Measurements from ENCODE around the gene ALDH18A1.
A peak's percentile ranks its signal among the peaks of the same experiment; 100 is the strongest.
"Not testable (repeated sequence)": the region's sequence is repeated elsewhere in the genome, so short reads cannot be mapped to it uniquely, and the experiment has no call there.

The ALDH18A1 gene

DNA sequence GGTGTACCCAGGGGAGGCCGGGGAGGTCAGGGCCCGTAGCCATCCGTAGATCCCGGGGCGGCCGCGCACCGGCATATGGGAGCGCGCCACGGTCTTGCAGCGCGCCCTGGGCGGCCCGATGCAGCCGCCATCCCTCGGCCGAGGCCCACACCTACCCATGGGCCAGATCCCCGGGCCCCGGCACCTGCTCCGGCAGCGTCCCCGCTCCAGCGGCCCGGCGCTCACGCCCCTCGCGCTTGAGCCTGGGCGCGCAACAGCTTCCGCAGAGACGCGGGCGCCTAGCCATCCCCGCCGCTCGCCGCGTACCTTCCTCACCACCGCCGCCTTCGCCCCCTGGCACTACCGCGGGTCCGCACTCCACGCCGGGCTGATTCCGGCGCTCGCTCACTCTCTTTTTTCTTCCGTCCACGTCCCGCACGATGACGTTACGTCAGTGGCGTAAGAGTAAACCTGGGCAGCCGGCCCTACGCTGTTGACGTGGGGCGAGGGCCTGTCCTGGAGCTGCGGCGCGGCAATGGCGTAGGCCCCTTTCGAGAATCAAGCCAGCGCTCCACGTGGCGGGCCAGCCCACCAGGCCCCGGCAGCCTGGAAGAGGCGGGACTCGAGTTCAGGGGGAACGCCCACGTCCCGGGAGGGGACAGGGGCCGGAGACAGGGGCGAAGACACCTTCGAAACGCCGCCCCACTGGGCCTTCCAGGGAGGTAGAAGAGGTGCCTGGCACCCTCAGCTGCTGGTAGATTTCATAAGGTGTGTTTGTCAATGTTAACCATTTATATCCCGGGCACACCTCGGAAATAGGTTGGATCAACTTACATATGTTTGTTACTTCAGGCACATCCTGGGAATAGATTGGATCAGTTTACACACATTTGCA is at the start of gene ALDH18A1:
ALDH18A1 (minus strand) TSS at position 421 of the 874 bp plus-strand sequence. CDS start 3,334 bp downstream, outside the sequence.
- DNase-seq (ENCODE audit: low read depth, low spot score), result peak; percentile 63

DNA sequence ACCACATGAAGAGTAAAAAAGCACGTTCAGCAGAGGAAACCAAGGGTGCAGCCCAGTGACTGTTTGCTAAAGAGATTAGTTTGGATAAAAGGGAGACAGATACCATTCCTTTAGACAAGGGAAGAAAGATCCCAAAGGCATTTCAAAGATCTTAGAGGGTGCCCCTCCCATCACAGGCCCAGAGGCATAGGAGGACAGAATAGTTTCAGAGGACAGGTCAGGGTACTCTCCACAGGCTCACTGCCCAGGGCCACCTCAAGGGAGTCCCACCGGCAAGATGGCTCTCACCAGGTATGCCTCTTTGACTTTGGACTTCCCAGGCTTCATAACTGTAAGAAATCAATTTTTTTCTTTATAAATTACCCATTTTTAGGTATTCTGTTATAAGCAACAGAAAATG is 41.9 kb upstream of the ALDH18A1 start:
- DNase-seq (ENCODE audit: low read depth, low spot score), result no peak

DNA sequence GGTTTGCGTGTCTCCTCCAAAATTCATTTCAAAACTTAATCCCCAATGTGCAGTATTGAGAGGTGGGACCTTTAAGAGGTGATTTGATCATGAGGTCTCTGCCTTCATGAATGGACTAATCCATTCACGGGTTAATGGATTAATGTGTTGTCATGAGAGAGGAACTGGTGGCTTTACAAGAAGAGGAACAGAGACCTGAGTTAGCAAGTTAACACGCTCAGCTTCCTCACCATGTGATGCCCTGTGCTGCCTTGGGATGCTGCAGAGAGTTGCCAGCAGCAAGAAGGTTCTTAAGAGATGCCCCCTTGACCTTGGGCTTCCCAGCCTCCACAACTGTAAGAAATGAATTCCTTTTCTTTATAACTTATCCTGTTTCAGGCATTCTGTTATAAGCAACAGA is 40.9 kb upstream of the ALDH18A1 start:
- no peak for DNase-seq (ENCODE audit: low read depth, low spot score)

DNA sequence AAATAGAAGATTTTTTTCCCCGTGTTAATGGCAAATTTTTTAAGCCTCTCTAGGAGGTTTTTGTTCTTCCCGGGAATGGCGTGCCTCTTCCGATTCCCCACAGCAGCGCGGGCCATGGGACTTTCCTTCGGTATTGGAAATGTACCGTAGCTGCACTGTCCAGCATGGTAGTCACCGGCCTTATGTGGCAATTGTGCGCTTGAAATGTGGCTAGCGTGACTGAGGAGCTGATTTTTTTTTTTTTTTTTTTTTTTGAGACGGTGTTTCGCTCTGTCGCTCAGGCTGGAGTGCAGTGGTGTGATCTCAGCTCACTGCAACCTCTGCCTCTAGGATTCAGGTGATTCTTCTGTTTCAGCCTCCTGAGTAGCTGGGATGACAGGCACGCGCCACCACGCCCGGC is 38.2 kb upstream of the ALDH18A1 start:
- DNase-seq (ENCODE audit: low read depth, low spot score), result no peak

DNA sequence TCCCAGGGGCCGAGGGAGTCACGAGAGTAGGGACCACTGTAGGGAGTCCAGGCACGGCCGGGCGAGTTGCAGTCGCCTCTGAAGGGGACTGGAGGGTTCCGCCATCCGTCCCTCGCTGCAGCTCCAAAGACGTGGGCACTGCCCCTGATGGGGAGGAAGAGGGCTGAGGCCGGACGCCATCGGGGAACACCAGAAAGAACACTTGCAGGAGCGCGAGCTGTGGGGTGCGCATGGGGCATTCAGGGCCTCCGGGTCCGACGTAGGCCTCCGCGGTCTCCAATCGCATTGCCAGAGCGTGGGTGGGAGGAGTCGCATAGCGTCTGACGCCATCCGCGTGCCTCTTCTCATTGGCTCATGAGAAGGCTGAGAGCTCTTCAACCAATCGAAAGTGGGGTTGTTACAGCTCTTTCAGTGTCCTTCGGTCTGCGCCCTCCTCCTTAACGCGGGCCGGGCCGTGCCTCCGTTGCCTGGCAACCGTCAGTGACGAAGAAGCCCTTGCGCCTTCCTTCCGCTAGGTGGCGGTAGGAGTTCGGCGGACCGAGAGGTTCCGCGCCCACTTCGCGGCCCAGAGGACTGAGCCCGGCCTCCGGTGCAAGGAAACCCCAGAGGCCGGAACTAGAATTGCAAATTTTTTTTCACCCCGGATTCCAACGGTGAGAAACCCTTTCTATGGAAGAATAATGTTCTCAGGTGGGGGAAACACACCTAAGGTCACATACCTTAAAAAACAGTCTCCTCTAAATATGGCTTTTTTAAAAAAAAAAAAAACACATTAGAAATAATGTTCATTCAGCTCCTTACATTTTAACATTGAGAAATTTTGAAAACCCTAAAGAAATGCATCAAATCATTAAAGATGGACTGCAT is 37.4 kb upstream of the ALDH18A1 start, which contains the start of gene TCTN3:
TCTN3 (minus strand) TSS at position 260 of the 867 bp plus-strand sequence; CDS start at position 232, 28 bp downstream.
- DNase-seq (ENCODE audit: low read depth, low spot score), result peak; percentile 99

DNA sequence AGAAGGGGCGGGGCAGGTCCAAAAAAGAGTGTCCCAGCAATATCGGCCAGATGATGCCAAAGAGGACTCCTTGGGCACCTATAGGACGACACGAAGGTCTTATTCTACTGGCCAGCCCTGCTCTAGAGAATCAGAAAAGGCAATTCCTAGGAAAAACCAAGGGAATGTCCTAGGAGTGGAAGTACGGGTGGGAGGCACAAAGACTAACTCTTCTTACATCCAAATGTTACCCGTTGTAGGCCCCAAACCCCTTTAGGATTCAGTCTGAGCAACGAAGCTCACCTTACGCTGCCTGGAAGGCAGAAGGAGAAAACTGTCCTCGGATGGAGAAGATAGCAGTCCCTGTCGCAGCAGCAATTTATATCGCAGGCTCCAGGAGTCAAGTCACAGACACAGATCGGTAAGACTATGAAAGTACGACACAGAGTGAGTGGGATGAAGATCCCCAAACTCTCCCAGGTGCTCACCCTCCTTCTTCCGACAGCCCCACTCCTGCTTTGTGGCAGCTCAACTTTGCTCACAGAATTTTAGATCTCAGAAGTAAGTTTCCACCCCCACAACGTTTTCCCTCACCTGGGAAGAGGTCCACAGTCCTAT is 36.7 kb upstream of the ALDH18A1 start:
- no peak for DNase-seq (ENCODE audit: low read depth, low spot score)

DNA sequence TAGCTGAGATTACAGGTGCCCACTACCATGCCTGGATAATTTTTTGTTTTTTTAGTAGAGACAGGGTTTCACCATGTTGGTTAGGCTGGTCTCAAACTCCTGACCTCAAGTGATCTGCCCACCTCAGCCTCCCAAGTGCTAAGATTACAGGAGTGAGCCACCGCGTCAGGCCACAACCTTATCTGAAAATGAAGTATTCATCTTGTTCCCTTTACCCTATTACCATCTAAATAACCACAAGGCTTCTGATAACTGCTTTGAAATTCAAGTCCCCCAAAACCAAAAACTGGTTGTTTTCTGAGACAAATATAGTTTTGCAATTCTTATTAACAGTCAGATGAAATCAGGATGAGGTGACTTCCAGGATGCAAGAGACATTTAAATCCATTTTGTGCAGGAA is 34.8 kb upstream of the ALDH18A1 start:
- no peak for DNase-seq (ENCODE audit: low read depth, low spot score)

DNA sequence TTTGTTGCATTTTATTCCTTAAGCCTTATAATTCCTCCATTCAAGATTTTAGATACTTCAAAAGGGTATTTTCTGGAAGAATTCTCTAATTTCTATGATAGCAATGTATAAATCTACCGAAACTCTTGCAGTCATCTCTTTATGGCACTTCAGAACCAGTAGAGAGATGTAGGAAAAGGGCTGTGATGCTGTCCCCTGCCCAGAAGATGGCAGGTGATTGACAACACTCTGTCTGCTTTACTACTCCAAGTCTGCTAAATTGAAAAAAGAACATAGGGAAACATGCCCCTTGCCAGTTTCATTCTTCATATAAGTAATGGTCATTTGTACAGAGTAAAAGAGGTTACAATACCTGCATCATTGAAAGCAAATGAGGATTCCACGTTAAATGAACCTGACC is 32.1 kb upstream of the ALDH18A1 start:
- DNase-seq (ENCODE audit: low read depth, low spot score), result no peak

DNA sequence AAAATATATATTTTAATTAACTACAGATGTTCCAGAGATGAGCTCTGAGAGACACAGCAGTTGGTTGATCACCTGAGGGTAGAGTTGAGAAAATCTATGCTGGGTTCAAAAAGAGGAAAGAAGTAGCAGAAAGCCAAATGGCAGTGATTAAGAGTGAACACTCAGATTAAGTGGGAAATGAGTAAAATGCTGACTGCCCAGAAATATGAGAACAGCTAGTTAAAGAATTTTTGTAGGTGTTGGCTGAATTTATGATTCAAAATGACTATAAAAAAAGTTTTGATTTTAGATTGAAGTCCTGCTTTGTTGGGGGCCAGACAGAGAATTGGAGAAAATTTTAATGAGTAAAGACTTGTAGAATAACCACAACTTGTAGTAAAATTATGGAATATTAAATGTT is 27.5 kb upstream of the ALDH18A1 start:
- DNase-seq (ENCODE audit: low read depth, low spot score), result no peak

DNA sequence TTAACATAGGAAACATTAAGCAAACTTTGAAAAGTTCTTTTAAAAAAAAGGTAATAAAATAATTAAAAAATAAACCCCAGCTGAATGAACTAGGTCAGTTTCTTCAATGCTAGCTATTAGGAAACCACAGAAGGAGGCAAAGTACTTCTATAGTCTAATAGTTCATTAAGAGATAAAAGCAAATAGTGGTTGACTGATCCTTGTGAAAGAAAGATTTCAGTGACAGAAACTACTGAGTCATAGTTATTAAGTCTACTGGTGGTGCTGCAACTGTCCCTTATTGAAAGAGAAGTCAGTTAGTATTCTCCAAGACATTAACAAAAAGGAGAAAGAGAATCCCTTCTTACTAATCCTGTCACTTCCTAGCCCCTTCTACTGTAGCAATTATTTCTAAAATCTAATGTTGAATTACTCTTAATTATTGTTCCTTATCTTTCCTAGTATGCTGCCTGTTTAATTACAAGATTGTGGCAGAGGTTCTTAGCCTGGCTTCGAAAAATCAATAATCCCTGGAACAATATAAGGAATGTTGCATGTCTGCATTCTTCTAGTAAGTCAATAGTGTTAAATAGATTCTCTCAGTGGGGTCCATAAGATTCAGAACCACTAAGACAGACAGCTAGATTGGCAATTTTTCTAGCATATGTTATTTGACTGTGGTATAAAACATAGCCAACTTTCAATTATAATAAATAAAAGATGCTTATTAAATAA is 19.0 kb upstream of the ALDH18A1 start:
- no peak for DNase-seq (ENCODE audit: low read depth, low spot score)

DNA sequence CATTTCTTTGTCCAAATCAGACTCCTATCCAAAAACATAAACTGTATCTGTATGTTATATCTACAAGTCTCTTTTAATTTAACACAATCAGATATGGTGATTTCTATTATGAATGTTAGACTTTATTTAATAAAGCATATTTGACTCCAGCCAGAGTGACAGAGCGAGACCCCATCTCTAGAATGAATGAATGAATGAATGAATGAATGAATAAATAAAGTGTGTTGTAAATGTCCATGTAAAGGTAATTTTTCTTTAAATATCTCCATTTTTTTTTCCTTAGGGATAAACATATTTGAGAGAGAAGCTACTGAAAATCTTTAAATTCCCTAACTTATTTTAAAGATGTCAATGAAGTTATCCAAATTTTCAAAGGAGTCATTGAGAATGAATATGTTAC is 18.1 kb upstream of the ALDH18A1 start:
- DNase-seq (ENCODE audit: low read depth, low spot score), result no peak

DNA sequence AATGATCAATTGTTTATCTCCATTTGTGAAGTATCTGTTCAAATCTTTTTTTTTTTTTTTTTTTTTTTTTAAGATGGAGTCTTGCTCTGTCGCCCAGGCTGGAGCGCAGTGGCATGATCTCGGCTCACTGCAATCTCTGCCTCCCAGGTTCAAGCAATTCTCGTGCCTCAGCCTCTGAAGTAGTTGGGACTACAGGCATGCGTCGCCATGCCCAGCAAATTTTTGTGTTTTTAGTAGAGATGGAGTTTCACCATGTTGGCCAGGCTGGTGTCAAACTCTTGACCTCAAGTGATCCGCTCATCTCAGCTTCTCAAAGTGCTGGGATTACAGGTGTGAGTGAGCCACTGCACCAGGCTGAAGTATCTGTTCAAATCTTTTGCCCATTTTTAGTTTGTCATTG is 16.1 kb upstream of the ALDH18A1 start:
- DNase-seq (ENCODE audit: low read depth, low spot score), result not testable (repeated sequence)

DNA sequence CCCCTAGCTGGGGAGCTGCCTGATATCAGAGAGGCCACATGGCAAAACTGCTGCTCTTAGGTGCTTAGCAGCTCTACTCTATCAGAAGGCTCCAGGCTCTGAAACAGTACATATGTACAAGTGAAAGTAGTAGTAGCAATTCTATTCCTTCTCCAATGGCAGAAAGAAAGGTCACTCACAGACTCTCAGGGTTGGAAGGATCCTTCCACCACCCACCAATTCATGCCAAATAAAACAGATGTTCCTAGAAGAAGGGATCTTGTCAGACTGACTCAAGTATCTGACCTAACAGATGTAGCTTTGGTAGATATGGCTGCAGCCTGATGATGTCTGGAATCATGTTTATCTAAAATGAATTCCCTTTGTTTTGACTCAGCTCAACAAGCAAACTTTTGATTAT is 8.0 kb upstream of the ALDH18A1 start:
- DNase-seq (ENCODE audit: low read depth, low spot score), result no peak

DNA sequence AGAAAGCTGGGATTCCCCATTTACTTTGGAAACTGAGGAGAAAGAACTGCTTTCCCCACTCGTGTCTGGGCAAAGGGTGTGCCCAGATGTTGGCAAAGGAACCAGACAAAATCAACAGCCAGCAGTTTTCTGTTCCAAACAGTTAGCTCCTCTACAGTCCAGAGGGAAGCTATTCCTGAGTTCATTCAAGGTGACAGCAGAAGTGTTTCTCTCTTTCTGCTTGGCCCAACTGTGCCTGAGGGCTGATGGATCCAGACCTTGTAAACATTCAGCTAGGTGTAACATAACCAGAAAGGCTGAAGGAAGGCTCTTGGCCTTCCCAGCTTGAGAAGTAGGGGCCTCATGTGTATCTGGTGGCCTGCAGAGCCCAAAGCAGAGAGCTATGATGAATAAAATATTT is 7.0 kb upstream of the ALDH18A1 start:
- DNase-seq (ENCODE audit: low read depth, low spot score), result no peak

DNA sequence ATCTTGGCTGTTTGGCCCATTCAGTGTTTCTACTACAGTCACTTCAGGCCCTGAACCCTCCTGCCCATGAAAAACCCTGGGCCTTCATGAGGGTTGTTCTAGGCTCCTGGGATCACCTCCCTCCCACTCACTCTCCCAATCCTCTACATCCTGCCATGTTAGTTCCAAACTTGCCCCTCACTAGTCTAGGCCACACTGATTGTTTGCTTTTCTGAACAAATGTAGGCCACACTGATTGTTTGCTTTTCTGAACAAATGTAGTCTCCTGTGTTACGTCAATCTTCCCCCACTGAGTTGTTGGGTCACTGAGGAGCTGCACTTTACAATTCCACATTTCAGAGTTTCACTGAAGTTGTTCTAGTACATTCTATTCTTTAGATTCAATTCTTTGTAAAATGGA is 5.3 kb upstream of the ALDH18A1 start:
- no peak for DNase-seq (ENCODE audit: low read depth, low spot score)

DNA sequence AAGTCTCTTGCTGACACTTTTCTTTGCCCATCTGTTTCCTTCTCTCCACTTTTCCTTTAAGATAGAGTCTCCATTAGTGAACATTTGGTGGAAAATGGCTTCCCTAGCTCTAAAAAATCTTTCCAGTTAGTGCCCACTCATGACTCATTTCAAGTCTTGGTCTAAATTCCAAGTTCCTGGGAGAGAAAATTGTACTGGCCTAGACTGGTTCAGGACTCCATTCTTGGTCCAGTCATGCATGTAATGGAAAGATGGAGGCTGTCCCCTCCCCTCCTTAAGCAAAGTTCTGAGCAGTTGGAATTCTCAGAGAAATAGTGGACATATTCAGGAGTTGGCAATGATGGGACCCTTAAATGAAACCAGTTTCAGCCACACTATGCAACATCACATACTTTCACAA is 3.8 kb upstream of the ALDH18A1 start:
- DNase-seq (ENCODE audit: low read depth, low spot score), result no peak

DNA sequence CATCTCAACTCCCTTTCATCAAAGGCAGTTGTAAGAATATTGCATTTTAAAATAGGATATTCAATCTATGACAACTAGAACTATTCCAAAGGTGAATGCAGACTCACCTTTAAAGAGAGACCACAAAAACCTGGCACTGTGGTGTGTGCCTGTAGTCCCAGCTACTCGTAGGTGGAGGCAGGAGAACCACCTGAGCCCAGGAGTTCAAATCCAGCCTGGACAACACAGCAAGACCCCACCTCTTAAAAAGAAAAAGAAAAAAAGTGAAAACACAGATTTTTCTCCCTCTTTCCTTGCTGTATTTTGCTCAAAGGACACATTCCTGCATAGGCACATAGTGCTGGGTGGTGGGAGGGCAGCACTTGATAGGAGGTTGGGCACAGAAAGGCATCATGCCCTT is 739 bp upstream of the ALDH18A1 start:
- DNase-seq (ENCODE audit: low read depth, low spot score), result no peak

DNA sequence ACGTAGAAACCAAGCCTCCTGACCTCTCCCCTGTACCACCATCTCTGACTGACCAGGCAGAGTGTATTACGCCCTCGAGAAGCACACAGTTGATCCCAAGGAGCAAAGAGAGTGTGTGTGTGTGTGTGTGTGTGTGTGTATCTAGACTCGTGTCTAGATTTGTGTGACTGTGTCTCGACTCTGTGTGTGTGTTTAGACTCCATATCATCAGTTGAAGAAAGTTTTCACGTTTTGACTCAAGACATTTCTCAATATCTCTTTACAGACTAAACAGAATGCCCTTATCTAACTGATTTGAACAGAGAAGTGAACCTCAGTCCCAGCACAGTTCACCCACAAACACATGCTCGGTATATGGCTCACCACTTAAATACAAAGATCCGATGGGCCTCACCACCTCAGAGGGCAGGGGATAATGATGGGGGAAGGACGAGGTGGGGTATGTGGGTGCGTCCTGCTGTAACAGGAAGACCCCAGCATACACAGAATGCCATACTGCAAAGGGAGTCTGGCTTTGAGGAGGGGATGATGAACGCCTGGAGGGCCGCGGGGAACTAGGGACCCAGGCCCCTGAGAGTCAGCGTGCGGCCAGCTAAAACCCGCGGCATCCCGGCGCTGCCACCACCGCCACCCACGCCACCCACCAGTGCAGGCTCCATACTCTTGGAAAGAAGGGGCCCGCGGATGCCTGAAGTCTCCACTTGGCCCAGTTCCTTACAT is 780 bp downstream of the ALDH18A1 start:
- DNase-seq (ENCODE audit: low read depth, low spot score), result no peak

DNA sequence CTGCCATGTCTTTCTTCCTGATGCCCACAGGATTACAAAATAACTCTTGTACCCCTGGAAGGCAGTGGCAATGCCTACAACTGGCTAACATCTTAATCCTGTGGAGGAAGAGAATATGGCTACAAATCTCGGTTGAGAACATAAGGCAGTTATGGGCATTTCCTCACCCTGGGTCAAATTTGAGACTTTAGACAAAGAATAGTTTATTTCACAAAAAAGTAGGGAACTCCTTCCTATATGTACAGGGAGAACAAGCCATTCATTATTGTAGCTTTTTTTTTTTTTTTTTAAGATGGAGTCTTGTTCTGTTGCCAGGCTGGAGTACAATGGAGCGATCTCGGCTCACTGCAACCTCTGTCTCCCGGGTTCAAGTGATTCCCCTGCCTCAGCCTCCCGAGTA is 2.6 kb downstream of the ALDH18A1 start:
- DNase-seq (ENCODE audit: low read depth, low spot score), result no peak

DNA sequence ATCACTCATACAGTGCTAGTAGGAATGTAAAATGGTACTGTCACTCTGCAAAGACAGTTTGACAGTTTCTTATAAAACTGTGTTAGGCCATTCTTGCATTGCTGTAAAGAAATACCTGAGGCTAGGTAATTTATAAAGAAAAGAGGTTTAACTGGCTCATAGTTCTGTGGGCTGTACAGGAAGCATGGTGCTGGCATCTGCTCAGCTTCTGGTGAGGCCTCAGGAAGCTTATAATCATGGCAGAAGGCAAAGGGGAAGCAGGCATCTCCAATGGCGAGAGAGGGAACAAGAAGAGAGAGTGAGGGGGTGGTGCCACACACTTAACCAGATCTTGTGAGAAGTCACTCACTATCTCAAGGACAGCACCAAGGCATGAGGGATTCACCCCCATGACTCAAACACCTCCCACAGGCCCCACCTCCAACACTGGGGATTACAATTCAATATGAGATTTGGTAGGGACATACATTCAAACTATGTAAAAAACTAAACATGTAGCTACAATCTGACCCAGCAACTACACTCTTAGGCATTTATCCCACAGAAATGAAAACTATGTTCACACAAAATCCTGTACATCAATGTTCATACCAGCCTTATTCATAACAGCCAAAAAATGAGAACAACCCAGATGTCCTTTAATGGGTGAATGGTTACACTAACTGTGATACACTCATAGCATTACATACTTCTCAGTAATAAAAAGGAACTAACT is 5.0 kb downstream of the ALDH18A1 start:
- DNase-seq (ENCODE audit: low read depth, low spot score), result no peak

Data from iPS DF 19.7 (cell line).